ENCODE data around the gene GPR146. TPM values are rescaled to one million over a fixed set of nuclear protein-coding genes. Genes with fewer than 3 reads are reported as not detected.

GPR146 gene
- total and polyA plus RNA-seq, 2 of the 8 experiments (the other 6 are each of a cell fraction or from before 2014, with no cell fraction given): 1.8 to 2.7 TPM

DNA sequence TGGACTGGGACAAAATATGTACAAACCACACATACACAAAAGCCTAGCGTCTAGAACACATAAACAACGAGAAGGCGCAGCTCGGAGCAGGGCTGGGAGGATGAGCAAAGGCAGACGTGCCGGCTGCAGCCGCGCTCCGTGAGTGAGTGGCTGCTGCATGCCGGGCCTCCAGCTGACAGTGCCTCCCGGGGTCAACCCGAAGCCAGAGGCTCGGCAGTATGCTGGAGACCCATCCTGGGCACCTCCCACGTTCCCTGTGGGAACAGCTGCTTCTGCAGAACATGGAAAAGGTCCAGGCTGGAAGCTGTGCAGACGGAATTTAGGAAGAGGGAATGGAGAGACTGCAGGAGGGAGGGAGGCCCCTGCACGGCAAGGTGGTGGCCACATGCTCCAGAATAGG is 3.6 kb upstream of the GPR146 start:
- H3K9ac ChIP-seq (replicated peaks in 1 of 4; ENCODE audit: extremely low read depth in 1 of 4, low read depth in 3 of 4, low read length in 3 of 4): no peak overlapping the region
- no peak overlapping the region for H2BK5ac ChIP-seq (ENCODE audit: low read depth, low read length)
- H3K36me3 ChIP-seq (ENCODE audit: control insufficient read depth in 2 of 4, insufficient read depth in 4 of 4, low read length in 3 of 4): peaks cover 0 to 7% (median 0%) of the 10 kb centered on the region in 4 experiments; a peak in 2 of 8 replicates
- no peak overlapping the region for H2BK15ac ChIP-seq (ENCODE audit: low read length)
- no peaks in the 10 kb centered on the region for H3K27me3 ChIP-seq (replicated peaks in 1 of 4; ENCODE audit: control insufficient read depth in 3 of 4, extremely low read depth in 1 of 4, insufficient read depth in 3 of 4, low read length in 3 of 4)
- POLR2A ChIA-PET (ENCODE audit: partially characterized antibody): no interaction called here
- H3K23ac ChIP-seq (ENCODE audit: insufficient read length): no peak overlapping the region
- H2BK12ac ChIP-seq (ENCODE audit: low read depth, low read length): no peak overlapping the region
- CTCF ChIA-PET (ENCODE audit: partially characterized antibody): interaction anchor here (1.0 kb wide), 1 partner anchor 47 kb away, joined by 3 read pairs; no protein-coding TSS in a partner anchor
- H3K14ac ChIP-seq (ENCODE audit: insufficient read length): no peak overlapping the region
- peaks cover 6 to 17% (median 11%) of the 10 kb centered on the region in 4 experiments for H3K4me1 ChIP-seq (replicated peaks in 1 of 4; ENCODE audit: control insufficient read depth in 3 of 4, insufficient read depth in 4 of 4, low read length in 3 of 4)
- H4K91ac ChIP-seq (replicated peaks; ENCODE audit: insufficient read length, low read length): no peak overlapping the region
- peaks cover 0 to 5% of the 10 kb centered on the region in 2 experiments for H4K20me1 ChIP-seq (replicated peaks in 1 of 2; ENCODE audit: control insufficient read depth in 1 of 2, insufficient read depth in 2 of 2, low read length in 2 of 2)
- no peak overlapping the region for H2AFZ ChIP-seq (ENCODE audit: low read length)
- no peak overlapping the region for H4K5ac ChIP-seq (ENCODE audit: insufficient read length, low read depth, low read length)
- H3K27ac ChIP-seq (ENCODE audit: low read depth, low read length): no peak overlapping the region
- no peak overlapping the region for H2BK120ac ChIP-seq (replicated peaks; ENCODE audit: low read depth, low read length)
- H3K4ac ChIP-seq (replicated peaks; ENCODE audit: insufficient read length, low read depth, low read length): no peak overlapping the region
- H2AK5ac ChIP-seq (ENCODE audit: low read depth, low read length): no peak overlapping the region
- H3K56ac ChIP-seq (replicated peaks; ENCODE audit: insufficient read length, low read depth, low read length): no peak overlapping the region
- peak overlapping the region; percentile 51; the same call in 1 of the 2 replicates for H4K8ac ChIP-seq (ENCODE audit: extremely low read depth, insufficient read depth, low read length)
- H3K79me1 ChIP-seq (ENCODE audit: low read depth, low read length): peaks cover 9% of the 10 kb centered on the region
- TF ChIP-seq CHD2 (IDR thresholded peaks at IDR 0.05; ENCODE audit: low read length): no peak
- TF ChIP-seq TAF7 (optimal IDR thresholded peaks at IDR 0.05; ENCODE audit: borderline replicate concordance, low read depth, low read length): no peak
- peak; percentile 18; the same call in 1 of the 2 replicates for TF ChIP-seq GABPA (IDR thresholded peaks at IDR 0.05; ENCODE audit: borderline replicate concordance, insufficient read depth, low read length)
- no peak for TF ChIP-seq SP1 (IDR thresholded peaks at IDR 0.05; ENCODE audit: low read depth, low read length)
- no peak for TF ChIP-seq SAP30 (IDR thresholded peaks at IDR 0.05; ENCODE audit: insufficient read depth, insufficient replicate concordance, low read length)
- no peak for TF ChIP-seq CREB1 (IDR thresholded peaks at IDR 0.05)
- no peak overlapping the region for H2BK20ac ChIP-seq (ENCODE audit: low read length)
- H3K4me3 ChIP-seq (ENCODE audit: extremely low read depth in 1 of 4, insufficient read depth in 2 of 4, low read depth in 3 of 4, low read length in 4 of 4): no peak overlapping the region
- peaks cover 0 to 17% of the 10 kb centered on the region in 2 experiments; a peak in 2 of 4 replicates for H3K79me2 ChIP-seq (ENCODE audit: control insufficient read depth in 1 of 2, insufficient read depth in 2 of 2, low read length in 2 of 2)
- no peak overlapping the region for H3K18ac ChIP-seq (ENCODE audit: extremely low read depth, low read length)
- H3K9me3 ChIP-seq (ENCODE audit: insufficient read depth in 2 of 2, low read depth in 1 of 2, low read length in 1 of 2): peaks cover 1 to 13% of the 10 kb centered on the region in 2 experiments
- DNase-seq (ENCODE audit: low read depth in 1 of 2, low spot score in 2 of 2) (no peak), FAIRE-seq (no peak)
- H3K23me2 ChIP-seq (ENCODE audit: low read depth, low read length): peaks cover 8% of the 10 kb centered on the region
- H3K4me2 ChIP-seq (ENCODE audit: insufficient read depth in 1 of 2, low read depth in 2 of 2, low read length in 2 of 2): no peak overlapping the region
- WGBS, 2 experiments (ENCODE audit: extremely low coverage in 1 of 2, insufficient coverage in 1 of 2, insufficient read length in 1 of 2, insufficient replicate concordance in 2 of 2, low coverage in 1 of 2, low lambda C conversion rate in 2 of 2, missing lambda C conversion rate in 1 of 2): 84% methylated on average over 15 of the region's 16 CpGs; no CpG with 5 or more reads in 1 of the 2 experiments

Data from H1 (cell line).